HG02973 (cell line): ENCODE results near the gene FAM168B.
"Not testable (repeated sequence)": the region's sequence is repeated elsewhere in the genome, so short reads cannot be mapped to it uniquely, and the experiment has no call there.

Experiments used
- ATAC-seq: cut with Tn5 transposase; IDR thresholded peaks from one replicate; pipeline ENCODE4 v1.9.1; 2021; ENCODE audit warnings: moderate library complexity; ENCODE audit not compliant: unreplicated experiment

Gene FAM168B, protein sequence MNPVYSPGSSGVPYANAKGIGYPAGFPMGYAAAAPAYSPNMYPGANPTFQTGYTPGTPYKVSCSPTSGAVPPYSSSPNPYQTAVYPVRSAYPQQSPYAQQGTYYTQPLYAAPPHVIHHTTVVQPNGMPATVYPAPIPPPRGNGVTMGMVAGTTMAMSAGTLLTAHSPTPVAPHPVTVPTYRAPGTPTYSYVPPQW

DNA sequence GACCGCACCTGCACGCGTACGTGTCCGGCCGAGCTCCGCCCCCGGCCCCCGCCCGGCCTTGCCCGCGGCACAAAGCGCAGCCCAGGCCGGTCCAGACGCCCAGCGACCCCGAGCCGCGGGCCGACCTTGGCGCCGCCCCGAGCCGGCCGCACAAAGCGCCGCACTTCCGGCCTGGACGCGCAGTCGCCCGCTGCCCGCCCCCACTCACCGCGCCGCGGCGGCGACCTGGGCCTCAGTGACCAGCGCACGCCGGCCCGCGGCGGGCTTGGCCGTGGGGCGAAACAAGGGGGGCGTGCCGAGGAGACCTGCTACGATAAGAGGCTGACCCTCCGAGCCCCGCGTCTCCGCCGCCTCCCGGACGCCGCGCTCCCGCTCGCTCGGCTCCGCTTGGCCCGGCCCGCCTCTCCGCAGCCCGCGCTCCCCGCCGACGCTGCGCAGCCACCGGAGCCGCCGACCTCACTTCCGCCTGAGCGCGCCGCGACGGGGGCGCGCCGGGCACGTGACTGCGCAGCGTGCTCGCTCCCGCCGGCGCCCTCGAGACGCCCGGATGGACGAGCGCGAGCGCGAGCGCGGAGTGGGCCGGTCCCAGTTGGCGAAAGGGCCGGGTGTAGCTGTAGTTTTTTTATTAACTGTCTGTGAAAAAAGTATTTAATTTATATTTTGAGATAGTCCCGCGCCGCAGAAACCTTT is at the start of gene FAM168B:
FAM168B (minus strand) TSS at position 455 of the 690 bp plus-strand sequence. CDS start 10,814 bp downstream, outside the sequence.
- peak; percentile 80 for ATAC-seq

- ATAC-seq, result no peak
Measured at GRCh38 chr2:131142849-131143248, 49.6 kb upstream of the FAM168B start.

GRCh38 chr2:131140581-131140980 is 47.3 kb upstream of the FAM168B start:
- ATAC-seq, result no peak

- no peak for ATAC-seq
Measured at GRCh38 chr2:131132729-131133128, 39.5 kb upstream of the FAM168B start.

DNA sequence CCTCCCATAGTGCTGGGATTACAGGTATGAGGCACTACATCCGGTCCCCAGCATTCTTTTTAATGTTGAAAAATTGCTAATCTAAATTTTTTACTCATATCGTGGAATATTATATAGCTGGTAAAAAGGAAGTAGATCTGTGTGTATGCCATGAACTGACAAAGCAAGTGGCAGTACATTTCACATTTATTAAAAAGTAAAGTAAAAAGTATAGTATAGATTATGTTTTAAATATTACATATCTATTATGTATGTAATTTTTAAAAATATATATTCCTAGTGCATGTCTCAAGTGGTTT is 37.0 kb upstream of the FAM168B start:
- no peak for ATAC-seq

GRCh38 chr2:131127981-131128380 is 34.7 kb upstream of the FAM168B start:
- no peak for ATAC-seq

- ATAC-seq, result no peak
Measured at GRCh38 chr2:131127076-131127475, 33.8 kb upstream of the FAM168B start.

DNA sequence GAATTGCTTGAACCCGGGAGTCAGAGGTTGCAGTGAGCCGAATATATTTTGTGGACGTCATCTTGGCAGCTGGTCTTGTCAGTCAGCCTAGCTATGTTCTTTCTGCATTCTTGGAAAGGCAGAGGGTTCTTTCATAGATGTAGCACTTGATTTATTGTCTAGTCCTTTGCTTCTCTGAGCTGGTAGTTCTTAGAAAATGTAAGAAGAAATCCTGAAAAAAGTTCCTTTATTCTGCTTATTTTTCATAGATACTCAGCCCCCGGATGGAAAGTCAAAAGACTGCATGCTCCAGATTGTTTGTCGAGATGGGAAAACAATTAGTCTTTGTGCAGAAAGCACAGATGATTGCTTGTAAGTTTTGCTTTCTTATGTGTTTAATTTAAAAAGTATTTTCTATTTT is 33.2 kb upstream of the FAM168B start:
- no peak for ATAC-seq

DNA sequence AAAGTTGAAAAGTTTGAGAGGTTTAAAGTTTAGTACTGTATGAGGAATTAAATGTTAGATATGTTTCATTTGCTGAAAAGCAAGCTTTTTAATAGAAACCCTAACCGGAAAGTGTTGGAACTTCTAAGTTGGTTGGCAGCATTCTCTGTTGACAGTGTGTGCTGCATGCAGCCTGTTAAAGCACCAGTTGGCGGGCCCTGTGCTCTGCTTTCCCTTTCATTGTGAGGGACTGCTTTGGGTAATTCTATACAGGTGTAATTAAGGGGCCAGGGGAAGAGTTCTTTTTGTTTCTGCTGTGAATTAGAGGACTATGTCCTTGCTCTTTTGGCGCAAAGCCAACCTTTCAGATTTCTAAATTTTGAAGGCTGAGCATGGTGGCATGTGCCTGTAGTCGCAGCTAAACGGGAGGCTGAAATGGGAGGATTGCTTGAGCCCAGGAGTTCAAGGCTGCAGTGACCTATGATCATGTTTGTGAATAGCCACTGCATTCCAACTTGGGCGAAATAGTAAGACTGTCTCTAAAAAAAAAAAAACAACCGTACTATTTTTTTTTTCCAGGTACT is 32.0 kb upstream of the FAM168B start:
- no peak for ATAC-seq

DNA sequence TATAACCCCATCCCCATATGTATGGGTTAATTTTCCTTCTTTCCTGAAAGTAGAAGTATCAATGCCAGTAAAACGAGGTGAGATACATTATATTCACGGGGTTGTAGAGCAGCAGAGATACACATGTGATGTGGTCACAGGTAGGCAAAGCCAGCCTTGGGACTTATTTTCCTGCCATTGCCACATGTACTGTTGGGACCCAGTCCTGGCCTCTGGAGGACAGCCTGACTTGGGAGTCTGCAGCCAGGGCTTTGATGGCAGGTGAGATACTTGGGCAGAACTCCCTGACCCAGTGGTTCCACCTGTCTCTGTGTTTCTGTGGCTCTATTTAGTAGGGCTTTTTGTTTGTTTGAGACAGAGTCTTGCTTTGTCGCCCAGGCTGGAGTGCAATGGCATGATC is 29.9 kb upstream of the FAM168B start:
- no peak for ATAC-seq

- no peak for ATAC-seq
Measured at GRCh38 chr2:131122496-131122895, 29.2 kb upstream of the FAM168B start.

GRCh38 chr2:131121464-131121863 is 28.2 kb upstream of the FAM168B start:
- ATAC-seq, result no peak

DNA sequence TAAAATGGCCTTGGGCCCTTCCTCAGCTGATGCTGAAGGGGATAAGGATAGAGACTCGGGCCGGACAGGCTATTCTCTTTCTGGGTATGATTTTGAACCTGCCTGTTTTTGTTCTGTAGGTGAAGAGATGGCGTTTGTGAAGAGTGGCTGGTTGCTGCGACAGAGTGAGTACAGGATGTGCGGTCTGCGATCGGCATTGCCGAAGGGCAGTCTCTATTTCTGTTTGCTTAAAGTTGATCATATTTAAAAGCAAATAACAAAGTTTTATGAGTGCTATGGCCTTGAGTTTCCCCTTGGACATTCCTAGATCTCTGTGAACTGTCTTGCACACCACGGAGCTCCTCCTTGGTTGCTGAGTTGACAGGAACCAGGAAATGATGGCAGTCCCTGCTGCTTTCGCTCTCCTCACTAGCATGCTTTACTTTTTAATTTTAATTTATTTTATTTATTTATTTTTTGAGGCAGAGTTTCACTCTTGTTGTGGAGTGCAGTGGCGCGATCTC is 27.6 kb upstream of the FAM168B start:
- ATAC-seq, result no peak

DNA sequence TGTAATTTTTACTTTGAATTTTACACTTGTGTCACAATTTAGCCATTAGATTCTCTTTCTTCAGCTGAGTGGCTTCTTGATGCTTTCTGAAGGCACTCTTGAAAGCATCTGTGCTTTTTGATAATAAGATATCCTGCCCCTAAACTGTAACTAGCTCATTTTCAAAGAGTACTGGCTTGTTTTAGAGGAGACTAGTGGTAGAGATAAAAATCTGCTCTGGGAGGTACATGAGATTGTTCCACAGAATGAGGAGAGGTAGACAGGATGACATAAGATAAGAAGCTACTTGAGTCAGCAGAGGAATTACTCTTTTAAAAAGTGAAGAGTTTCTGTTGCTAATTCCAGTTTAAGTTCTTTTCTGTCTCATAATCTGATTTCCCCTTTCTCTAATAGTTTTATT is 22.5 kb upstream of the FAM168B start:
- no peak for ATAC-seq

DNA sequence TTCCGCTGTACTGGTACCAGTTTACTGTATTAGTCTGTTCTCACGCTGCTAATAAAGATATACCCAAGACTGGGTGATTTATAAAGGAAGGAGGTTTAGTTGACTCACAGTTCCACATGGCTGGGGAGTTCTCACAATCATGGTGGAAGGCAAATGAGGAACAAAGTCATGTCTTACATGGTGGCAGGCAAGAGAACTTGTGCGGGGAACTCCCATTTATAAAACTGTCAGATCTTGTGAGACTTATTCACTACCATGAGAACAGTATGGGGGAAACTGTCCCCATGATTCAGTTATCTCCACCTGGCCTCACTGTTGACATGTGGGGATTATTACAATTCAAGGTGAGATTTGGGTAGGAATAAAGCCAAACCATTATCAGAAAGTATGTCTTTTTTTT is 21.7 kb upstream of the FAM168B start:
- ATAC-seq, result not testable (repeated sequence)

DNA sequence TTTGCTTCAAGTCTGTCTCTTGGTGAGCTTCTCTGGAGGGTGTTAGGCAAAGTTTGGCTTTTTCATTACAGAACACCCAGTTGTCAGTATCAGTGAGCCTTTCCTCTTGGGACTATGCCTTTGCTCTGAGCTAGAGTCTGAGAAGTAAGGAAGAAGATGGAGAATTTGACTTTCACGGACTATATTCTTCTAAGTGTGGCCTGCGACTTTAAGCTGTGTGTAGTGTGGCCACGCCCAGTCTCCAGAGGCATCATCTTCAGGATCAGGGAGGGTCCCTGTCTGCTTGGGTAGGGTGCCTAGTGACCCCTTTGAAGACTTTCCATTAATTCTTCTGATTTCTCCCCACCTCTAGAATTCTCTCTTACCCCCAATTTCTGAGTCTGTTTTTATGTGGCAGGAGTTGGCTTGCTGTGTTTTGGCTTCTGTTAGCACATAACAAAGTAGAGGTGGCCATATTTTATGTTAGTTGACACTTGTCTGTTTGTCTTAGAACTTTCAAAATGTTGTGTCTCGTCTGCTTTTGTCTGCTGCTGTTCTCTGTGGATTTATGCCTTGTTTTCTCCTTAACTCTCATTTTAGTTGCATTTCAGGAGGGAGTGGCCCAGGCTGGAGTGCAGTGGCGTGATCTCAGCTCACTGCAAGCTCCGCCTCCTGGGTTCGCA is 20.4 kb upstream of the FAM168B start:
- no peak for ATAC-seq

DNA sequence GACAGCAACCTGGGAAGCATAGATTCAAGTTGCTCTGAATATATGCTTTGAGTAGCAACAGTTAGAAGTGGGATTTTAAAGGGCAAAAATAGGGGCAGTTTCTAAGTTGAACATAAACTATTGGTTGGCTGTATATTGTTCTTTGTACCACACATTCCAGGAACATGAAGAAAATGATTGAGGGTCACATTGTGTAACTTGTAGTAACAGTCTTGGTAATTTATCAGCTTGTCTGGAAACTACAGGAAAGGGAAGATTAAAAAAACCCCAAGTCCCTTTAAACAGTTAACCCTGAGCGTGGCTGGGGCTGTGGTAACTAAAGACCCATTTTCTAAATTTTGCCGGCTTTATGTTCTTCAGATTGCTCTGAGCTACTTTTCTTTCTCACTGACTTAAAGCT is 19.3 kb upstream of the FAM168B start:
- ATAC-seq, result no peak

DNA sequence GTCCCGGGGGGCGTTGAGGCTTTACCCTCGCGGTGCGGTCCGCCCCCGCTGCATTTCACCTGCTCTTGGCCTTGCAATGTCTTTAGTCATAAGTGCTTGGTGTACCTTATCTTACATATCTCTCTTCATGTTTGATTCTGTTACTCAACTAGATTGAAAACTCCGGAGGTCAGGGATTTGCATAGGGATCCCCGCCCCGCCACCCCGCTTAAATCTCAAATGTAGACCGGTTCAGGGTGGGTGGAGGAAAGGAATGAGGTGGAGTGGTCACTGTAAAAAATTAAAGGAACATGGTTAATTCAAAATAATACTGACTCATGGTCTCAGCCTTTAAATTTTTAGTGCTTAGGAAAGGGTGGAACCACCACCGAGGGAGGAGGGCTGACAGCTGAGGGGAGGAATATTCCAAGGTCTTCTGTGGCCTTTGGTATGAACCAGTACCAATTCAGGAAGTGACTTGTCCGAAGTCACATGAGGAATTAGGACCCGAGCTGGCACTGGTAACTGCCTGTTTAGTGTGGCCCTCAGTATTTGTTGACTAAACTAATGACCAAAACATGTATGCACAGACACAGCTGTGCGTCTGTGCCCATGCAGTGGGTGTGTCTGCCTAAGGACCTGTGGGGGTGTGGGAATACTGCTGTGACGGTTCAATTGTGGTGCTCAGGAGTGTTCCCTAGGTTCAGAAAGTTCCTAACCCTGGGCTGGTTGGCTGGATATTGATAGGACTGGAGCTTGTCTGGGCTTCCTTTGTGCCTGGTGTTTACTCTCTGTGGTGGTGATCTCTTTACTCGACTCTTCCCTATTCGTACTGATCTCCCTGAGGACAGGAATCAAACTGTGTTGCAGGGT is 12.9 kb upstream of the FAM168B start:
- peak; percentile 35 for ATAC-seq

GRCh38 chr2:131105156-131105949 is 12.1 kb upstream of the FAM168B start, which contains the start of gene PLEKHB2:
Gene PLEKHB2 (plus strand): TSS chr2:131105336. CDS start chr2:131120942, 15,606 bp downstream.
- ATAC-seq, result peak; percentile 74
